Stimulated activated naive CD8-positive, alpha-beta T cell treated with anti-CD3 and anti-CD28 coated beads, Interleukin-15, amount 100 ng/mL, for 72 hours (primary cell): Measurements from ENCODE around the gene CNRIP1.
"Not testable (repeated sequence)": the region's sequence is repeated elsewhere in the genome, so short reads cannot be mapped to it uniquely, and the experiment has no call there.

Experiments
- ATAC-seq: fragments of 150-1000 bp; cut with Tn5 transposase; 2 replicates; pipeline ENCODE4 v1.10.0; 2021; ENCODE audit warnings: mild to moderate bottlenecking, moderate library complexity
- DNase-seq, 2 donors: peaks; one replicate each; pipeline ENCODE4 v3.0.0; 2021 to 2022
- H3K27ac Mint-ChIP-seq, 2 donors: one replicate each; pipeline ENCODE4 v1.8.0; 2022; ENCODE audit warnings: mild to moderate bottlenecking in 2 of 2, mixed read lengths in 2 of 2, moderate library complexity in 2 of 2
- H3K27me3 Mint-ChIP-seq: one replicate; pipeline ENCODE4 v1.8.0; 2022; ENCODE audit warnings: mixed read lengths
- H3K4me1 Mint-ChIP-seq: one replicate; pipeline ENCODE4 v1.8.0; 2022; ENCODE audit warnings: mild to moderate bottlenecking, mixed read lengths
- H3K4me3 Mint-ChIP-seq, 2 donors: one replicate each; pipeline ENCODE4 v1.8.0; 2022; ENCODE audit warnings: mild to moderate bottlenecking in 2 of 2, mixed read lengths in 2 of 2, moderate library complexity in 1 of 2
- H3K9me3 Mint-ChIP-seq, 2 donors: one replicate each; pipeline ENCODE4 v1.8.0; 2022; ENCODE audit warnings: mixed read lengths in 2 of 2

The CNRIP1 gene

GRCh38 chr2:68317971-68318913, 1.5 kb downstream of the CNRIP1 start:
- peaks cover 20% of the 10 kb centered on the region for H3K4me1 Mint-ChIP-seq
- H3K4me3 Mint-ChIP-seq, result peak overlapping the region; percentile 33 to 75
- no peak for ATAC-seq
- no peak for DNase-seq
- peaks cover 58% of the 10 kb centered on the region for H3K27me3 Mint-ChIP-seq
- peaks cover 0 to 3% of the 10 kb centered on the region in 2 donors for H3K9me3 Mint-ChIP-seq
- no peak overlapping the region for H3K27ac Mint-ChIP-seq

GRCh38 chr2:68316111-68316510, 3.6 kb downstream of the CNRIP1 start:
- peaks cover 0 to 3% of the 10 kb centered on the region in 2 donors for H3K9me3 Mint-ChIP-seq
- ATAC-seq, result no peak
- peaks cover 64% of the 10 kb centered on the region for H3K27me3 Mint-ChIP-seq
- no peak for DNase-seq
- H3K4me3 Mint-ChIP-seq, result no peak overlapping the region
- H3K27ac Mint-ChIP-seq, result no peak overlapping the region
- peaks cover 20% of the 10 kb centered on the region for H3K4me1 Mint-ChIP-seq

GRCh38 chr2:68311033-68311432, 8.7 kb downstream of the CNRIP1 start:
- peaks cover 37% of the 10 kb centered on the region for H3K27me3 Mint-ChIP-seq
- H3K27ac Mint-ChIP-seq, result no peak overlapping the region
- no peaks in the 10 kb centered on the region for H3K4me1 Mint-ChIP-seq
- H3K4me3 Mint-ChIP-seq, result no peak overlapping the region
- no peak for ATAC-seq
- H3K9me3 Mint-ChIP-seq, result peaks cover 0 to 3% of the 10 kb centered on the region in 2 donors
- no peak for DNase-seq

- Mint-ChIP-seq H3K4me1 (no peaks in the 10 kb centered on the region), H3K9me3 (peaks cover 0 to 2% of the 10 kb centered on the region in 2 donors), H3K27me3 (peaks cover 39% of the 10 kb centered on the region), H3K4me3 (no peak overlapping the region), H3K27ac (no peak overlapping the region)
- DNase-seq (no peak), ATAC-seq (no peak)
These were observed 10.3 kb downstream of the CNRIP1 start for GRCh38 chr2:68309426-68309825.

- H3K27ac Mint-ChIP-seq, H3K4me1 Mint-ChIP-seq, H3K9me3 Mint-ChIP-seq, H3K4me3 Mint-ChIP-seq, DNase-seq, ATAC-seq: not testable (repeated sequence)
- H3K27me3 Mint-ChIP-seq, result peaks cover 15% of the 10 kb centered on the region
These were observed 15.9 kb downstream of the CNRIP1 start for GRCh38 chr2:68303902-68304272.

GRCh38 chr2:68303033-68303901, 16.5 kb downstream of the CNRIP1 start:
- Mint-ChIP-seq H3K4me1 (no peaks in the 10 kb centered on the region), H3K27ac (no peak overlapping the region), H3K4me3 (no peak overlapping the region), H3K27me3 (peaks cover 15% of the 10 kb centered on the region), H3K9me3 (no peaks in the 10 kb centered on the region)
- DNase-seq, result no peak
- ATAC-seq, result no peak

- DNase-seq (no peak), ATAC-seq (no peak)
- H3K9me3 Mint-ChIP-seq, result no peaks in the 10 kb centered on the region
- peaks cover 15% of the 10 kb centered on the region for H3K27me3 Mint-ChIP-seq
- no peak overlapping the region for H3K4me3 Mint-ChIP-seq
- H3K27ac Mint-ChIP-seq, result no peak overlapping the region
- H3K4me1 Mint-ChIP-seq, result no peaks in the 10 kb centered on the region
These were observed 17.4 kb downstream of the CNRIP1 start for GRCh38 chr2:68302281-68302875.

GRCh38 chr2:68295516-68295915, 24.2 kb downstream of the CNRIP1 start:
- DNase-seq, result no peak
- H3K27me3 Mint-ChIP-seq, result peaks cover 4% of the 10 kb centered on the region
- no peaks in the 10 kb centered on the region for H3K9me3 Mint-ChIP-seq
- ATAC-seq, result no peak
- no peaks in the 10 kb centered on the region for H3K4me1 Mint-ChIP-seq
- H3K27ac Mint-ChIP-seq, result no peak overlapping the region
- no peak overlapping the region for H3K4me3 Mint-ChIP-seq

GRCh38 chr2:68294913-68295312, 24.8 kb downstream of the CNRIP1 start:
- Mint-ChIP-seq H3K4me1 (no peaks in the 10 kb centered on the region), H3K27me3 (peaks cover 8% of the 10 kb centered on the region), H3K4me3 (no peak overlapping the region), H3K9me3 (no peaks in the 10 kb centered on the region), H3K27ac (no peak overlapping the region)
- no peak for ATAC-seq
- DNase-seq, result no peak

- Mint-ChIP-seq H3K4me3 (no peak overlapping the region), H3K9me3 (no peaks in the 10 kb centered on the region), H3K27ac (no peak overlapping the region), H3K27me3 (peaks cover 8% of the 10 kb centered on the region), H3K4me1 (no peaks in the 10 kb centered on the region)
- ATAC-seq, result no peak
- DNase-seq, result no peak
These were observed 25.6 kb downstream of the CNRIP1 start for GRCh38 chr2:68294187-68294586.

- Mint-ChIP-seq H3K27me3 (peaks cover 10% of the 10 kb centered on the region), H3K27ac (no peak overlapping the region), H3K4me1 (no peaks in the 10 kb centered on the region), H3K9me3 (no peaks in the 10 kb centered on the region), H3K4me3 (no peak overlapping the region)
- DNase-seq, result no peak
- ATAC-seq, result no peak
These were observed 26.0 kb downstream of the CNRIP1 start for GRCh38 chr2:68293755-68294154.

GRCh38 chr2:68293024-68293423, 26.7 kb downstream of the CNRIP1 start:
- DNase-seq (no peak), ATAC-seq (no peak)
- Mint-ChIP-seq H3K27me3 (peaks cover 17% of the 10 kb centered on the region), H3K27ac (no peak overlapping the region), H3K9me3 (no peaks in the 10 kb centered on the region), H3K4me3 (no peak overlapping the region), H3K4me1 (no peaks in the 10 kb centered on the region)

- ATAC-seq (no peak), DNase-seq (peak in 1 of 2 donors; percentile 13)
- Mint-ChIP-seq H3K27ac (no peak overlapping the region), H3K4me3 (no peak overlapping the region), H3K4me1 (no peaks in the 10 kb centered on the region), H3K9me3 (no peaks in the 10 kb centered on the region), H3K27me3 (peaks cover 26% of the 10 kb centered on the region)
These were observed 27.5 kb downstream of the CNRIP1 start for GRCh38 chr2:68292108-68292710.

- no peaks in the 10 kb centered on the region for H3K4me1 Mint-ChIP-seq
- H3K27me3 Mint-ChIP-seq, result peaks cover 31% of the 10 kb centered on the region
- H3K4me3 Mint-ChIP-seq, result no peak overlapping the region
These were observed 28.4 kb downstream of the CNRIP1 start for GRCh38 chr2:68291314-68291713.

GRCh38 chr2:68290901-68291300, 28.8 kb downstream of the CNRIP1 start:
- ATAC-seq, result no peak
- Mint-ChIP-seq H3K4me1 (no peaks in the 10 kb centered on the region), H3K27me3 (peaks cover 34% of the 10 kb centered on the region), H3K4me3 (no peak overlapping the region), H3K9me3 (no peaks in the 10 kb centered on the region), H3K27ac (no peak overlapping the region)
- DNase-seq, result no peak

More at GRCh38 chr2:68291314-68291713, 28.4 kb downstream of the CNRIP1 start:
- no peak for DNase-seq
- Mint-ChIP-seq H3K9me3 (no peaks in the 10 kb centered on the region), H3K27ac (no peak overlapping the region)
- ATAC-seq, result no peak
